Lung (tissue), 12 donors: ENCODE data around the gene STARD13. TPM values are rescaled to one million over a fixed set of nuclear protein-coding genes. Genes with fewer than 3 reads are reported as not detected.
A peak's percentile ranks its signal among the peaks of the same experiment; 100 is the strongest.

Experiments
- ATAC-seq: fragments of 200-7000 bp; cut with Tn5 transposase; one replicate; pipeline ENCODE4 v1.9.1; 2020; ENCODE audit warnings: moderate number of reproducible peaks; ENCODE audit not compliant: insufficient read depth, low FRiP score
- DNase-seq, 3 donors: peaks; one replicate each; pipeline ENCODE4 v3.0.0-alpha.2; 2013 to 2017
- H3K27ac ChIP-seq, 2 donors: one replicate each; pipeline ENCODE4 v1.5.1; 2013; ENCODE audit warnings: mild to moderate bottlenecking in 2 of 2, moderate library complexity in 2 of 2, control low read depth in 1 of 2, inconsistent platforms in 1 of 2, low read depth in 1 of 2, low read length in 1 of 2
- H3K27me3 ChIP-seq, 3 donors: one replicate each; pipeline ENCODE4 v1.5.1; 2013; ENCODE audit warnings: low read length in 2 of 3; ENCODE audit not compliant: control insufficient read depth in 3 of 3, insufficient read depth in 3 of 3
- H3K36me3 ChIP-seq, 4 donors: one replicate each; pipeline ENCODE4 v1.5.1; 2013; ENCODE audit warnings: low read length in 4 of 4, mild to moderate bottlenecking in 1 of 4, moderate library complexity in 1 of 4; ENCODE audit not compliant: control insufficient read depth in 4 of 4, insufficient read depth in 4 of 4
- H3K4me1 ChIP-seq, 5 donors: one replicate each; pipeline ENCODE4 v1.5.1; 2013; ENCODE audit warnings: low read length in 5 of 5, mild to moderate bottlenecking in 2 of 5, moderate library complexity in 1 of 5; ENCODE audit not compliant: control insufficient read depth in 5 of 5, insufficient read depth in 5 of 5
- H3K4me3 ChIP-seq: one replicate; pipeline ENCODE4 v1.5.1; 2013; ENCODE audit warnings: mild to moderate bottlenecking, control low read depth, moderate library complexity
- H3K9ac ChIP-seq, 2 donors: one replicate each; pipeline ENCODE4 v1.5.1; 2013; ENCODE audit warnings: low read length in 2 of 2, control low read depth in 1 of 2; ENCODE audit not compliant: insufficient read depth in 1 of 2
- H3K9me3 ChIP-seq, 4 donors: one replicate each; pipeline ENCODE4 v1.5.1; 2013; ENCODE audit warnings: low read length in 3 of 4, mild to moderate bottlenecking in 1 of 4, moderate library complexity in 1 of 4; ENCODE audit not compliant: control insufficient read depth in 4 of 4, insufficient read depth in 3 of 4
- CTCF ChIP-seq: IDR thresholded peaks from 2 replicates; pipeline ENCODE4 v1.5.1; 2012; ENCODE audit warnings: mild to moderate bottlenecking; ENCODE audit errors: control extremely low read depth, extremely low read depth
- WGBS, 2 donors: extraction: QIAGEN DNeasy Blood & Tissue Kit; methylation state at CpG; one replicate each; pipeline ENCODE4 v1.1.7; 2013; 5-methylcytosine and 5-hydroxymethylcytosine counted together
- polyA plus RNA-seq, 2 donors: library from polyadenylated mRNA; stranded (reverse); fragments of 200-250 nt; gene quantifications; one replicate each; pipeline ENCODE4 v1.2.1, GENCODE V29; 2013
- total RNA-seq, 2 donors: library from RNA; depleted of rRNA in 1 of 2; stranded (reverse); fragments of >200 nt in 1 of 2; gene quantifications; one replicate each; pipeline ENCODE4 v1.2.1, GENCODE V29; 2014 to 2021
- donor health status: control.
- donor health status: control.
- donor health status: Bipolar disorder and iron deficiency.
- donor health status: healthy.
- donor health status: DM: yes; HTN: yes; CAD: no.

The STARD13 gene
- total and polyA plus RNA-seq, 4 donors, result 7.9 to 91.6 (median 29.7) TPM

GRCh38 chr13:33191425-33192210 is 93.9 kb downstream of the STARD13 start:
- no peaks in the 10 kb centered on the region for H3K36me3 ChIP-seq
- ATAC-seq, result no peak
- no peaks in the 10 kb centered on the region for H3K9me3 ChIP-seq
- H3K27ac ChIP-seq, result no peak overlapping the region
- DNase-seq, result peak in 1 of 3 donors; percentile 43
- H3K4me3 ChIP-seq, result no peak overlapping the region
- peak overlapping the region in 1 of 2 donors; percentile 23 for H3K9ac ChIP-seq
- no peaks in the 10 kb centered on the region for H3K27me3 ChIP-seq
- H3K4me1 ChIP-seq, result peaks cover 10 to 58% (median 23%) of the 10 kb centered on the region in 5 donors
- 77 to 87% methylated on average over 4 of the region's 4 CpGs for WGBS, 2 donors
- no peak for TF ChIP-seq CTCF

- no peak for TF ChIP-seq CTCF
- Histone ChIP-seq H3K9ac (no peak overlapping the region), H3K4me1 (peaks cover 8 to 47% (median 14%) of the 10 kb centered on the region in 5 donors), H3K27me3 (no peaks in the 10 kb centered on the region), H3K9me3 (peaks cover 0 to 2% (median 0%) of the 10 kb centered on the region in 4 donors), H3K27ac (no peak overlapping the region), H3K36me3 (no peaks in the 10 kb centered on the region), H3K4me3 (no peak overlapping the region)
- DNase-seq, result no peak
- WGBS, 2 donors, result 82 to 86% methylated on average over 6 of the region's 6 CpGs
- ATAC-seq, result no peak
These were observed 96.1 kb downstream of the STARD13 start for GRCh38 chr13:33189470-33189869.

GRCh38 chr13:33188093-33188882 is 97.3 kb downstream of the STARD13 start:
- peaks cover 0 to 2% (median 0%) of the 10 kb centered on the region in 4 donors for H3K36me3 ChIP-seq
- H3K27ac ChIP-seq, result peak overlapping the region in 1 of 2 donors; percentile 42
- WGBS, 2 donors, result 72 to 81% methylated on average over 4 of the region's 4 CpGs
- no peak overlapping the region for H3K4me3 ChIP-seq
- H3K9me3 ChIP-seq, result peaks cover 0 to 2% (median 0%) of the 10 kb centered on the region in 4 donors
- DNase-seq (peak in 2 of 3 donors; percentile 73 to 78), ATAC-seq (no peak)
- H3K4me1 ChIP-seq, result peaks cover 7 to 41% (median 12%) of the 10 kb centered on the region in 5 donors
- no peaks in the 10 kb centered on the region for H3K27me3 ChIP-seq
- H3K9ac ChIP-seq, result peak overlapping the region in 1 of 2 donors; percentile 73
- no peak for TF ChIP-seq CTCF
